Activated CD4-positive, alpha-beta T cell treated with anti-CD3 and anti-CD28 coated beads for 48 hours (primary cell): Measurements from ENCODE around the gene ADK.
"Not testable (repeated sequence)": the region's sequence is repeated elsewhere in the genome, so short reads cannot be mapped to it uniquely, and the experiment has no call there.

Experiments used
- DNase-seq: peaks from one replicate; pipeline ENCODE4 v3.0.0-alpha.2; 2020

Gene ADK

GRCh38 chr10:74433595-74433956 lies 282.6 kb downstream of the ADK start:
- DNase-seq, result no peak

DNA sequence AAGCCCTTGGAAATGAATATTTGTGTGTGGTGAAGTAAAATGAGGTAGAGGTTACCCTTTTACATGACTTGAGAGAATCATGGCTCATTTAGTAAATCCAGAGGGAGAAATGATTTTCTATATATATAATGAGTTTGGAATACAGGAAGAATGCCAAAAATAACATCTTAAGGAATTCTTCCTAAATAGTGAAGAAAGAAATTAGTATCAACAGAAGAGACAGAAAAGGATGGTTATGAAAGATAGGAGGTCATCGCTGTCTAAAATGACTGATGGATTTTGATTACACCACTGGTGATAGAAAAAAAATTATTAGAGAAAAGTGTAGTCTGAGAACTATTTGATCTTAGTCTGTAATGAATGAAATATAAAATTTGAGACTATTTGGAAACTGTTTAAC lies 283.0 kb downstream of the ADK start:
- DNase-seq, result no peak

- no peak for DNase-seq
These were observed 283.5 kb downstream of the ADK start for GRCh38 chr10:74434547-74434946.

GRCh38 chr10:74436523-74437170 lies 285.6 kb downstream of the ADK start:
- no peak for DNase-seq

GRCh38 chr10:74437822-74438221 lies 286.8 kb downstream of the ADK start:
- DNase-seq, result no peak

DNA sequence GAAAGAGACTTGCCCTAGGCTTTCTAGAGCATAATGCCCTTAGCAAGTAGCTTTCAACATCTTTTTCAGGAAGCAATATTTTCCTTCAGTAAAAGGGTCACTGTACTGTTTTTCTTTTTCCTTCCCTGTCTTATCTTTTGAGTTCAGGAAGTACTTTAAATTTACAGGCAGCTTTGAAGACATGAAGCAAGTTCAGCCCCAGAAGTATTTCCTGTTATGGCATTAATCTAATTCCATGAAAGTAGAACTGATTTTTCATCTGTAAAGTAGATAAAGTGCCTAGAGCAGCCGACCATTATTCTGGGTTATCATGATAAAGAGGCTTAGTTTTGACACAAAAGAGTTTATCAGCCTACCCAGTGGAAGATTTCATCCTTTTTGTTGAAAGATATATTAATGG lies 288.2 kb downstream of the ADK start:
- no peak for DNase-seq

DNA sequence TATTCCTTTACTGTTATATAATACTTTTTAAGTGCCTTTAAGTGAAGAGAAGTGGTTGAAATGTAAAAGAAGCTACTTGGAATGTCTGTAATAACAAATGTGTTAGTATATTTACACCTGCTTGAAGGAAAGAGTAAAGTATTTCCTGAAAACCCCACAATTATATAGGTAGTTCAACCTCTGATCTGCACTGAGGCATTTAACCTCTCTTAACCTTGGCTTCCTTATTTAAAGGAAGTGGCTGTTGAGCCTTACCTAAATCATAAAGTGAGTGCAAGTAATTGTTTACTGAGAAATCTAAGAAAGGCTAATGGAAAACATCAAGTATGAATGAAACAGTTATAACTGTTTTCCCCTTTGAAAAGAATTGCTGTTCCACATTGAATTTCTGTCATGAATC lies 294.5 kb downstream of the ADK start:
- no peak for DNase-seq

DNA sequence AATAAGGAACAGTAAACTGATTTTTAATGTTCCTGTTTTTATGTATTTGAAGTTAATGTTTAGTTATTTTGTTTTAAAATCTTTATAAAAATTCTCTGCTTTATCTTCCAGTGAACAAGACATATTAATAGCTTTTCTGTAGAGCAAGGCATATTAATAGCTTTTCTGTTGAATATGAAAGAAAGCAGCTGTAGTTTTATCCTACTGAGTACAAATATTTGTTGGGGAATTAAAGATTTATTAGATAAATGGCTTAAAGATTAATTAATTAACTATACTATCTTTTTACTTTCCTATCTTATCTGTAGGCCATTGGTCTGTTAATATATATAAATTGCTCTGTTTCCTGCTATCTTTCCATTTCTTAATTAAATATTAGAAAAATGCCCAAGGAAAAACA lies 299.6 kb downstream of the ADK start:
- DNase-seq, result no peak

DNA sequence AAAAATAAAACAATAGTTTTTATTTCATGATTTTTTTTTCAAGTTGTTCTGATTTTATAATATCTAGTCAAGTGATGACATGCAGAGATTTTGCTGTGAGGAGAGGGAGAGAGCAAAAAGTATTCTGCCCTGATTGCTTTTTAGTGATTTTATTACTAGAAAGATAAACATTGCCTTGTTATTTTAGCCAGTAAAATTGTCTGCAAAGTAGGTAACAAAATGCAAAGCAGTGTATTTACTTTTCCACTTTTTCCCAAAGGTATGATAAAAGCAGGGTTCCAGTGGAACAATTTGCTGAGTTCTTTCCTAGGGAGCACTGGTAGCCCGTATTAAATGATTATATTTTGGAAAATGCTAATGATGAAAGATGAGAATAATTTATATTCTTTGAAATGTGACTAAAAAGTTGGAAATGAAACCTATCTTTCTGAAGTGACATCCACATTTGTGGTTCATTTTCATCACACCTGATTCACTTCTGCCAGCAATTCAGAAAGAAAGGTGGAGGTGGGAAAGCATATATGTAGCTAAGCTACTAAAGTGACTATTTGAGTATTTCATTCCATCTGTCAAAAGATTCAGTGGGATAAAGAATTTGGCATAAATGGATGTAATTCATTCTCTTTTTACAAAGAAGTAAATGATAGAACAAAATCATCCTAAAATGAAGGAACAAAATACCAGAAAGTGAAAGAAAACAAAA lies 300.3 kb downstream of the ADK start:
- DNase-seq, result no peak

DNA sequence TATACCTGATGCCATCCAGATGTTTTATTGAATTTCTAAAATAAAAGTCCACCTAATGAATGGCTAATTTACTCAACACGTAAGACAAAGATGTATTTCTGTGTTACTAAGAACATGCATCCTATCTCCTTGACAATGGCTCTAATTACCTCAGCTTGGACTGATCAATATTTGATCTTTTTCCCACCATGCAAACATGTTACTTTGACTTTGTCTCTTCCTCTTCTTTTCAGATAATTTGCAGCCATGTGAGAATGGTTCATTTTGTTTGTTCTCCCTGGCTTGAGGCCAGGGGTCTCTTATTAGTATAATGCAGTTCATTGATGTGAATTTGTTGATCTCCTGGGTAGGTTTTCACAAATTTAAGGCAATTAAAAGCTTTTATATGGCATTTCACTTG lies 302.1 kb downstream of the ADK start:
- no peak for DNase-seq

- DNase-seq, result not testable (repeated sequence)
These were observed 306.5 kb downstream of the ADK start for GRCh38 chr10:74457478-74457877.

DNA sequence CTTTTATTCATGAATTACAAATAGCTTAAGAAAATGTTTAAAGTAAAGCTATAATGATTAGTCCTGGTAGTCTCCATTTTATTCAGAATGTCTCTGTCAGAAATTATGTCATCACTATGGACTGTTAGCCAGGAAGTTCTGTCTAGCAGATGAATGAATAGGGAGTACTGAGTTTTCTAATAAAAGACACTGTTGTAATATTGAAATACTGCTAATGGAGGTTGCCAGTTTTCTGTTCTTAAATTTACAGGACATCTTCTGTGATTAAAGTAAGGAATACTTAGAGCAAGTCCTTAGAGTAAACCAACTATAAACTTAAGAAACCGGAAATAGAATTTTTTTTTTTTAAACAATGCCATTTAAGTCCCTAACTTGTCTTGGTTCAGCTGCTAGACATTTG lies 309.8 kb downstream of the ADK start:
- no peak for DNase-seq

GRCh38 chr10:74474022-74474713 lies 323.1 kb downstream of the ADK start:
- DNase-seq, result no peak

GRCh38 chr10:74476162-74476706 lies 325.2 kb downstream of the ADK start:
- not testable (repeated sequence) for DNase-seq

DNA sequence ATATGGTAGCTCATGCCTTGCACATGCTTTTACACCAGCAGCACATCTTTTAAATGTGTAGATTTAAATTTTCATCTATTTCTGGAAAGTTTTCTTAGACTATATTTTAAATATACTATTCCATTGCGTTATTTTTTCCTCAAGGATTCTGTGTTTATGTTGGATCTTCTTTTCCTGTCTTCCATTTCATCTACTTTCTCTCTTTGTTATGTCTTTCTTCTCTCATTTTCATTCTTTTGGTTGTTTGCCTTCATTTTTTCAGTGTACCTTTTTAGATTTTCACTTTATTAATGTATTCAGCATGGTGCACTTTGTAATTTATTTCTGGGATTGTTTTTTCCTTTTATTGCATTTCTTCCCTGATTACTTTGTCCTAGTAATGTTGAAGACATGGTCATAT lies 329.8 kb downstream of the ADK start:
- no peak for DNase-seq

DNA sequence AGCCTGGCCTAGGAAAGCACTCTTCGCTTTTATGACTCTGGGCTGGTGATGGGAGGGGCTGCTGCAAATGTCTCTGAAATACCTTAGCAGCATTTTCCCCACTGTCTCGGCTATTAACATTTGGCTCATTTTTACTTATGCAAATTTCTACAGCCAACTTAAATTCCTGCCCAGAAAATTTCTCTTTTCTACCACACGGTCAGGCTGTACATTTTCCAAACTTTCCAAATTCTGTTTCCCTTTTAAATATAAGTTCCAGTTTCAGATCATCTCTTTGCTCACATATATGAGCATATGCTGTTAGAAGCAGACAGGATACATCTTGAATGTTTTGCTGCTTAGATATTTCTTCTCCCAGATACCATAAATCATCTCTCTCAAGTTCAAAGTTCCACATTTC lies 332.3 kb downstream of the ADK start:
- DNase-seq, result no peak

GRCh38 chr10:74485283-74485682 lies 334.3 kb downstream of the ADK start:
- no peak for DNase-seq

GRCh38 chr10:74486659-74487058 lies 335.6 kb downstream of the ADK start:
- DNase-seq, result no peak

- DNase-seq, result no peak
These were observed 337.9 kb downstream of the ADK start for GRCh38 chr10:74488907-74489306.

- no peak for DNase-seq
These were observed 339.5 kb downstream of the ADK start for GRCh38 chr10:74490551-74490950.

DNA sequence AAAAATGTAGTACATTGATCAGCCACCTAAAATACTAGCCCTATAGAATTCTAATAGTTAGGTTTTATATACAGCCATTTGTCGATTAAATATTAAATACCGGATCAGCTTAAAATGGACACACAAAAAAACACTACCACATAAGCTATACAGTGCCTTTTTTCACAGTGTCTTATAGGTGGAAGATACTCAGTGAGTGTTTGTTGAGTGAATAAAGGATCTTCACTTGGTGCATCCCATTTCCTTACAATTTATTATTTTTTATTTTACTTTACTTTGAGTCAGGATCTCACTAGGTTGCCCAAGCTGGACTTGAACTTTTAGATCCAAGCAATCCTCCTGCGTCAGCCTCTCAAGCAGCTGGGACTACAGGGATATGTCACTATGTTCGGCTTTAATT lies 340.0 kb downstream of the ADK start:
- no peak for DNase-seq

DNA sequence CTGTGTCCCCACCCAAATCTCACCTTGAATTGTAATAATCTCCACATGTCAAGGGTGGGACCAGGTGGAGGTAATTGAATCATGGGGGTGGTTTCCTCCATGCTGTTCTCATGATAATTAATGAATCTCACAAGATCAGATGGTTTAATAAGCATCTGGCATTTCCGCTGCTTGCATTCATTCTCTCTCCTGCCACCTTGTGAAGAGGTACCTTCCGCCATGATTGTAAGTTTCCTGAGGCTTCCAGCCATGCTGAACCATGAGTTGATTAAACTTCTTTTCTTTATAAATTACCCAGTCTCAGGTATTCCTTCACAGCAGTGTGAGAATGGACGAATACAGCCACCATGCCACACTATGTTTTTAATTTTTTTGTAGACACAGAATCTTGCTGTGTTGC lies 345.3 kb downstream of the ADK start:
- not testable (repeated sequence) for DNase-seq

DNA sequence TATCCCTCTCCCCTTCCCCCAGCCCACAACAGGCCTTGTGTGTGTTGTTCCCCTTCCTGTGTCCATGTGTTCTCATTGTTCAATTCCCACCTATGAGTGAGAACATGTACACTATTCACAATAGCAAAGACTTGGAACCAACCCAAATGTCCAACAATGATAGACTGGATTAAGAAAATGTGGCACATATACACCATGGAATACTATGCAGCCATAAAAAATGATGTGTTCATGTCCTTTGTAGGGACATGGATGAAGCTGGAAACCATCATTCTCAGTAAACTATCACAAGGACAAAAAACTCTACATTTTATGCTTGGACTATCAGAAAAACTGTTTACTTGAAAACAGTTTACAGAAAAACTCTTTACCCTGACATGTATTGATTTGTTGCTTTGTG lies 347.6 kb downstream of the ADK start:
- DNase-seq, result not testable (repeated sequence)
